ENCODE results near the gene ZNF784. TPM values are rescaled to one million over a fixed set of nuclear protein-coding genes. Genes with fewer than 3 reads are reported as not detected.

ZNF784 gene
- polyA plus RNA-seq, 2 of the 4 experiments (the other 2 are of a cell fraction): 3.5 to 6.6 TPM

GRCh38 chr19:55646889-55647731 is 22.7 kb upstream of the ZNF784 start:
- no peak for ATAC-seq
- no peak for DNase-seq (ENCODE audit: low read depth in 1 of 2, low spot score in 1 of 2)
- no peak for FAIRE-seq
- WGBS (ENCODE audit: missing lambda C conversion rate): 51% methylated on average over 14 of the region's 14 CpGs
- TF ChIP-seq BCL3 (IDR thresholded peaks at IDR 0.05): no peak
- no peak for TF ChIP-seq FOSB (CRISPR knock-in tag; IDR thresholded peaks at IDR 0.05)
- peak overlapping the region; percentile 96 to 98 for H3K27ac ChIP-seq
- CTCF ChIA-PET: interaction anchor here (0.6 to 6.3 kb wide), 9 partner anchors 10 to 559 kb away, joined by 3 to 70 read pairs (median 4); no protein-coding TSS in a partner anchor
- H3K4me1 ChIP-seq: peaks cover 39% of the 10 kb centered on the region
- peak overlapping the region; percentile 98 for H3K4me2 ChIP-seq
- POLR2A ChIA-PET: interaction anchor here (0.6 to 1.4 kb wide), 5 partner anchors 11 to 367 kb away, joined by 3 to 12 read pairs (median 4); partner anchors contain the start of genes FIZ1 and ZNF784
- H3K4me3 ChIP-seq: peak overlapping the region; percentile 84
- no peaks in the 10 kb centered on the region for H3K9me3 ChIP-seq

- 71% methylated on average over 5 of the region's 5 CpGs for WGBS (ENCODE audit: missing lambda C conversion rate)
- TF ChIP-seq MYC (IDR thresholded peaks at IDR 0.05; ENCODE audit: borderline replicate concordance, low read length): no peak
- TF ChIP-seq, protein P1, sequence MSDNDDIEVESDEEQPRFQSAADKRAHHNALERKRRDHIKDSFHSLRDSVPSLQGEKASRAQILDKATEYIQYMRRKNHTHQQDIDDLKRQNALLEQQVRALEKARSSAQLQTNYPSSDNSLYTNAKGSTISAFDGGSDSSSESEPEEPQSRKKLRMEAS (IDR thresholded peaks at IDR 0.05): no peak
- no peak for TF ChIP-seq HMGXB4 (CRISPR knock-in tag; IDR thresholded peaks at IDR 0.05; ENCODE audit: borderline replicate concordance)
- TF ChIP-seq ZFP36 (IDR thresholded peaks at IDR 0.05; ENCODE audit: borderline replicate concordance, partially characterized antibody): no peak
- H3K4me3 ChIP-seq: no peak overlapping the region
- ATAC-seq (no peak), DNase-seq (ENCODE audit: low read depth in 1 of 2, low spot score in 1 of 2) (no peak), FAIRE-seq (no peak)
- CTCF ChIA-PET: interaction anchor here (0.8 to 6.3 kb wide), 7 partner anchors 7 to 26 kb away, joined by 4 to 70 read pairs (median 10); no protein-coding TSS in a partner anchor
- peaks cover 39% of the 10 kb centered on the region for H3K4me1 ChIP-seq
- POLR2A ChIA-PET: interaction anchor here (4.1 kb wide), 1 partner anchor 8 kb away, joined by 25 read pairs; the partner anchor contains the start of gene U2AF2
- peak overlapping the region; percentile 100; the same call in 1 of the 3 replicates for H3K4me2 ChIP-seq
- H3K27ac ChIP-seq: no peak overlapping the region
- H3K9me3 ChIP-seq: no peaks in the 10 kb centered on the region
Measured at GRCh38 chr19:55645512-55645881, 21.1 kb upstream of the ZNF784 start.

GRCh38 chr19:55644842-55645511 is 20.6 kb upstream of the ZNF784 start:
- Histone ChIP-seq H3K4me3 (peak overlapping the region; percentile 63), H3K4me1 (peaks cover 44% of the 10 kb centered on the region), H3K9me3 (no peaks in the 10 kb centered on the region), H3K4me2 (peak overlapping the region; percentile 100), H3K27ac (peak overlapping the region in 1 of 2 experiments; percentile 97; a peak in 4 of 6 replicates)
- TF ChIP-seq HEYL (CRISPR knock-in tag; IDR thresholded peaks at IDR 0.05): no peak
- TF ChIP-seq ZSCAN20 (CRISPR knock-in tag; IDR thresholded peaks at IDR 0.05): no peak
- no peak for TF ChIP-seq EP300 (IDR thresholded peaks at IDR 0.05)
- TF ChIP-seq RNF2 (IDR thresholded peaks at IDR 0.05; ENCODE audit: borderline replicate concordance, low read depth): no peak
- no peak for TF ChIP-seq RAD21 (conservative IDR thresholded peaks at IDR 0.05 in 1 of 2, IDR thresholded peaks at IDR 0.05 in 1 of 2)
- TF ChIP-seq, protein P1 (IDR thresholded peaks at IDR 0.05): no peak
- no peak for TF ChIP-seq HOXB13 (CRISPR knock-in tag; IDR thresholded peaks at IDR 0.05; ENCODE audit: low read depth)
- POLR2A ChIA-PET: interaction anchor here (4.1 kb wide), 1 partner anchor 9 kb away, joined by 25 read pairs; the partner anchor contains the start of gene U2AF2
- 91% methylated on average over 28 of the region's 28 CpGs for WGBS (ENCODE audit: missing lambda C conversion rate)
- no peak for FAIRE-seq
- ATAC-seq: no peak
- DNase-seq (ENCODE audit: low read depth in 1 of 2, low spot score in 1 of 2): no peak
- CTCF ChIA-PET: interaction anchor here (0.8 to 6.3 kb wide), 8 partner anchors 8 to 26 kb away, joined by 4 to 70 read pairs (median 10); no protein-coding TSS in a partner anchor

Measured in A549 (cell line).